ENCODE data around the gene MSH2. TPM values are rescaled to one million over a fixed set of nuclear protein-coding genes. Genes with fewer than 3 reads are reported as not detected.

MSH2 gene
- polyA plus RNA-seq, 1 donor = 21.7 TPM

GRCh38 chr2:47508641-47509040, 105.7 kb downstream of the MSH2 start:
- no peak for DNase-seq (ENCODE audit: low read depth)

- DNase-seq (ENCODE audit: low read depth) = no peak
Measured at GRCh38 chr2:47509250-47509649, 106.3 kb downstream of the MSH2 start.

- DNase-seq (ENCODE audit: low read depth) = no peak
Measured at GRCh38 chr2:47509821-47510385, 106.9 kb downstream of the MSH2 start.

GRCh38 chr2:47510745-47511144, 107.8 kb downstream of the MSH2 start:
- no peak for DNase-seq (ENCODE audit: low read depth)

DNA sequence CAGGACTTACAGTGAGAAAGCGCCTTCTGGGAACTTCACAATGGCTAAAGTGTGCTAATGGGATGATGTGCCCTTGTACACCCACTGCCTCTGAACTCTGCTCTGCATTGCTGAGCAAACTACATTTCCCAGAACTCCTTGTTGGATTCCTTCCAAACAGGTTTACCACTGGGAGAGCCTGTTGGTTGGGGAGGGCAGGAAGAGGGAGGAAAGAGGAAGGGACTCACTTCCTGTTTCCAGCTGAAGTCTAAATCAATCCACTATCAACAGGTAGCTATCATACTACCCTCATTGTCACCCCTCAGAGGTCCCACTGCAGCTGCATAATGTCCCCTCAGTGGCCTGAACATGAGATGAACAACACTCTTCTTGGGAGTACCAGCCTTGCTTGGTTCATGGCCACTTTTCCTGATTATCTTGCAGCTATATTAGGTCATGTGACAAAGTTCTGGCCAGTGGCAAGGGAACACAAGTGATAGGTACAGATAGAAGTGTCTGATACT, 109.7 kb downstream of the MSH2 start:
- no peak for DNase-seq (ENCODE audit: low read depth)

DNA sequence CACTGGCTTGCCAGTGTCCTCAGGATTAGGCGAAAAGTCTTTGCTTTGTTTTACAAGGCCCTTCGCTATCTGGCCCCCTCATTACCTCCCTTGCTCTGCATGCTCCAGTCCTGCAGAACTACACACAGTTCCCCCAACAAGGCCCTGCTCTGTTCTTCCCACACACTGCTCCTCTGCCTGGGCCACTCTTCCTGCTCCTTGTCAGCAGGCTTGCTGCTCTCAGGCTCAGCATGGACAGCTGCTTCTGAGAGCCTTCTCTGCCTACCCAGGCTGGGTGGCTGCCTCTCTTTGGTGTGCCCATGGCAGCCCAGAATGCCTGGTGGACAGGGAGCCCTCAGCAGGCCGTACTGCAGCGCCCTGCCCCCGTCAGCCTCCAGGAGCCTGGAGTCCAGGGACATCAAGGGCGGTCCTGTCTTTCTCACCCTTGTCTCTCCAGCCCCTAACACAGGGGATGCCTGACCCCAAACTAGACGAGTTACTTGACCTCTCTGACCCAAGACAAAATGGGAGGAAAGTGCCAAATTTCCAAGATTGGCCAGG, 111.1 kb downstream of the MSH2 start:
- DNase-seq (ENCODE audit: low read depth) = no peak

- DNase-seq (ENCODE audit: low read depth) = no peak
Measured at GRCh38 chr2:47516360-47517104, 113.6 kb downstream of the MSH2 start.

DNA sequence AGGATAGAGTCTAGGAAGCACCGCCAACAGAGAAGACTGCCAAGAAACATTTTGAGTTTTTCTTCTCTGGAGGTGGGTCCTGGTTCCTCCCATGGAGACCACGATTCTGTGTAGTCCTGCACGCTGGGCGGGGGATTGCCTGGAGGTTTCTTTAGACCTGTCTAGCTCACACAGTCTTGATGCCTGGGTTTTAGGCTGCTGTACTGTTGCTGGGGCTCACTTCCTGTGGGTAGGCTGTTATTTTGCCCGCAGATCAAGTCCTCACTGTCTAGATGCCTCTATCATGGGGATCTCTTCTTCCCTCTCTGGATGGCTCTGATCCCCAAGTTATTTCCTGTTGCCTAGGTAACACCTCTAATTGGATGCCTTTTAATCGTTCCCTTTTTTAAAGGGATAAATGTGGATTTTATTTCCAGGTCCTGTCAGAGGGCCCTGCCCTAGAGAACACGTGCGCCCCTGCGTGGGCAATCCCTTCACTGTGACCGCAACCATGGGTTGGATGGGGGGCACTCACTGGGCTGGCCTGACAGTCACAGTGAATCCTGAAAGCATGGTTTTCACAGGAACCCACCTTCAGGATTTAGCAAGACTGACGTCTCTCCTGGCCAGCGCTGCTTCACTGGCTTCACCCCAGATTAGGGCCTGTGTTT, 115.7 kb downstream of the MSH2 start:
- DNase-seq (ENCODE audit: low read depth) = no peak

GRCh38 chr2:47519147-47519537, 116.2 kb downstream of the MSH2 start:
- no peak for DNase-seq (ENCODE audit: low read depth)

DNA sequence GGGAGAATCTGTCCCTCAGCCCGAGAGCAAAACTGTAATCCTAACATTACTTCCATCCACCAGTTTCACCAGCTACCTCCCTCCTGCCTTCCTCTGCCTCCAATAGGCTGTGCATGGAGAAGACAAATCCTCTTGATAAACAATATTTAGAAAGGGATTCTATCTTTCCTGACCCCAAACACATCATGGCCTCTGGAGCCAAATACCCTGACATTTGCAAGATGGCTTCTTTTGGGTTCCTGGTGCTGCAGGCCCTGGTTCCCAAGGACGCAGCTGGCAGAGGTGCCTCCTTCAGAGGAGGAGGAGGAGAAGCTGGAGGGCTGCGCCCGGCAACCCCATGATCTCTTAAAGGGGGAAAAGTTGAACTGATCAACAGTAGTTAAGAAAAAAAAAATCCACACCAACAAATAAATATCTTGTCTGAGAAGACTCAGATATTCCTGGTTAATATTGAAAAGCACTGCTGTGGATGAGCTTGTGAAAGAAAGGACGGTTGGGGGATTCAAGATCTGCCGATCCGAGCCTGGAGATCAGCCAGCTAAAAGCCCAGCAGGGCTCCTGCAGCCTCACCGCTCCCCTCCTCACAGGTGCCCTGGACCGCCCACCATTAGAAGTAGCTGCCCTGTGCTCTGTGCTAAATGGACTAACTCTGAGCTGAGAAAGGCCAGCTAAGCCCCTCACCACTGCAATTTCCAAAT, 116.8 kb downstream of the MSH2 start:
- DNase-seq (ENCODE audit: low read depth) = no peak

GRCh38 chr2:47520302-47520630, 117.3 kb downstream of the MSH2 start:
- DNase-seq (ENCODE audit: low read depth) = no peak

DNA sequence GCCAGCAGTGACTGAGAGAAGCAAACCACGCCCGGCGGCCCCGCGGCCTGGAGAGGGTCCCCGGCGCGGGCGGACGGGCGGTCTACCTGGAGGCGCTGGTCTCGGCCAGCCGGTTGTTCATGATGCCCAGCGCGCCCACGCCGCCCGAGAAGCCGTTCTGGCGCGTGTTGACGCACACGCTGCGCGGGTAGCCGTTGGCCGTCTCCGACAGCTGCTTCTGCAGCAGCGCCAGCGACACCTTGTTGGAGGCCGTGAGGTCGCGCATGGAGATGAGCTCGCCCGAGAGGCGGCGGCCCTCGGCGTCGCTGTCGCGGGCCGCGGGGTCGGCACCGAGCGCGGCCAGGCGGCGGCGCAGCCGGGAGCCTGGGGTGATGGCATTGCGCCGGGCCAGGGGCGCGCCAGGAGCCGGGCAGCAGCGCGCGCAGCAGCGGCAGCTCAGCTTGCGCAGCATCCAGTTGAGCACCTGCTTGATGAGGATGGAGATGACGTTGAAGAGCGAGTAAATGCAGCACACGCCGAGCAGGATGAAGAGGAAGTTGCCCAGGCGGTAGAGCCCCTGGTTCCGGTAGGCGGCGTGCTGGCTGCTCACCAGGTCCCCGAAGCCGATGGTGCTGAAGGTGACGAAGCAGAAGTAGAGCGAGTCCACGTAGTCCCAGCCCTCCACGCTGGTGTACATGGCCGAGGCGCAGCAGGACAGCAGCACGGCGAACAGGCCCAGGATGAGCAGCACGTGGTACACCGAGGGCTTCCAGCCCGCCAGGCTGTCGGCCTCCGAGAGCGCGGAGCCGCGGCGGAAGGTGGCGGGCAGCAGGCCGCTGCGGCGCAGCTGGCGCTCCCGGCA, 118.1 kb downstream of the MSH2 start:
- no peak for DNase-seq (ENCODE audit: low read depth)

GRCh38 chr2:47521666-47522285, 118.8 kb downstream of the MSH2 start:
- DNase-seq (ENCODE audit: low read depth) = no peak

GRCh38 chr2:47525167-47525566, 122.2 kb downstream of the MSH2 start:
- DNase-seq (ENCODE audit: low read depth) = no peak

- DNase-seq (ENCODE audit: low read depth) = no peak
Measured at GRCh38 chr2:47528455-47528854, 125.5 kb downstream of the MSH2 start.

DNA sequence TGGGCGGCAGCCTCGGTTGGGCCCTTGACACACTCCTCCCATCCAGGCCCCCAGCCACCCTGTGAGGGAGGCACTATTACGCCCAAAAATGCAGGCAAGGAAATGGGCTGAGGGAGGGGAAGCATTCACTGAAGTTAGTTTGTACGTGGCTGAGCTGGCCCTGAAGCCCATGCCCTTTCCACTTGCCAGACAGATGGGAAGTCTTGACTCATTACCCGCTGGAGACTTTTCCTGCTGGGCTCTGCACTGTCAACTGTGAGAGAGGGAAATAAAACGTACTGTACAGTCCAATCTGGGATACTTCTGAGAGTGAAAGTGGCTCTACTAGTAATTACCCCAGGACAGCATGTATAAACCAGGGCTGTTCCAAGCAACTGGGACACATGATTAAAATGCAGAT, 125.9 kb downstream of the MSH2 start:
- DNase-seq (ENCODE audit: low read depth) = no peak

- DNase-seq (ENCODE audit: low read depth) = peak; percentile 26
Measured at GRCh38 chr2:47530105-47530760, 127.3 kb downstream of the MSH2 start.

GRCh38 chr2:47531378-47532042, 128.6 kb downstream of the MSH2 start:
- DNase-seq (ENCODE audit: low read depth) = no peak

All from forelimb muscle (tissue), 1 donor.